ENCODE measurements around the gene ZC3H10. TPM values are rescaled to one million over a fixed set of nuclear protein-coding genes. Genes with fewer than 3 reads are reported as not detected.

ZC3H10 gene
- total RNA-seq, 2 donors from 2014 or later = 3.5 to 6.1 TPM

- Histone ChIP-seq H3K9ac (ENCODE audit: low read depth in 2 of 2, low read length in 2 of 2) (no peak overlapping the region), H3K9me3 (no peaks in the 10 kb centered on the region), H3K4me1 (no peaks in the 10 kb centered on the region), H3K36me3 (peaks cover 15% of the 10 kb centered on the region), H3K4me3 (no peak overlapping the region), H3K27me3 (no peaks in the 10 kb centered on the region), H3K27ac (no peak overlapping the region)
- intact Hi-C loops (cut with DNase I) = no loop called here
- no peak for DNase-seq
- no peak for TF ChIP-seq CTCF (IDR thresholded peaks at IDR 0.05)
These were observed 24.1 kb downstream of the ZC3H10 start for GRCh38 chr12:56141946-56142784.

GRCh38 chr12:56143217-56143616 is 25.2 kb downstream of the ZC3H10 start:
- Histone ChIP-seq H3K4me3 (no peak overlapping the region), H3K4me1 (no peaks in the 10 kb centered on the region), H3K27ac (peak overlapping the region; percentile 44), H3K9ac (ENCODE audit: low read depth in 2 of 2, low read length in 2 of 2) (no peak overlapping the region), H3K27me3 (no peaks in the 10 kb centered on the region), H3K9me3 (no peaks in the 10 kb centered on the region), H3K36me3 (peaks cover 13% of the 10 kb centered on the region)
- intact Hi-C loops (cut with DNase I) = no loop called here
- DNase-seq = no peak
- no peak for TF ChIP-seq CTCF (IDR thresholded peaks at IDR 0.05)

- Histone ChIP-seq H3K4me3 (no peak overlapping the region), H3K27ac (peak overlapping the region; percentile 44), H3K27me3 (no peaks in the 10 kb centered on the region), H3K9me3 (no peaks in the 10 kb centered on the region), H3K9ac (ENCODE audit: low read depth in 2 of 2, low read length in 2 of 2) (peak overlapping the region in 1 of 2 donors; percentile 51), H3K36me3 (peaks cover 8% of the 10 kb centered on the region), H3K4me1 (no peaks in the 10 kb centered on the region)
- intact Hi-C loops (cut with DNase I) = no loop called here
- no peak for DNase-seq
- no peak for TF ChIP-seq CTCF (IDR thresholded peaks at IDR 0.05)
These were observed 25.8 kb downstream of the ZC3H10 start for GRCh38 chr12:56143870-56144269.

GRCh38 chr12:56145217-56145616 is 27.2 kb downstream of the ZC3H10 start:
- intact Hi-C loops (cut with DNase I) = no loop called here
- Histone ChIP-seq H3K27ac (no peak overlapping the region), H3K9ac (ENCODE audit: low read depth in 2 of 2, low read length in 2 of 2) (no peak overlapping the region), H3K36me3 (peaks cover 8% of the 10 kb centered on the region), H3K4me1 (no peaks in the 10 kb centered on the region), H3K9me3 (no peaks in the 10 kb centered on the region), H3K4me3 (no peak overlapping the region), H3K27me3 (no peaks in the 10 kb centered on the region)
- no peak for TF ChIP-seq CTCF (IDR thresholded peaks at IDR 0.05)
- no peak for DNase-seq

- Histone ChIP-seq H3K27ac (peak overlapping the region; percentile 28), H3K9me3 (no peaks in the 10 kb centered on the region), H3K9ac (ENCODE audit: low read depth in 2 of 2, low read length in 2 of 2) (peak overlapping the region in 1 of 2 donors; percentile 55), H3K4me1 (peaks cover 8% of the 10 kb centered on the region), H3K27me3 (no peaks in the 10 kb centered on the region), H3K4me3 (no peak overlapping the region), H3K36me3 (peaks cover 8% of the 10 kb centered on the region)
- no peak for TF ChIP-seq CTCF (IDR thresholded peaks at IDR 0.05)
- intact Hi-C loops (cut with DNase I) = no loop called here
- DNase-seq = peak; percentile 66
These were observed 28.7 kb downstream of the ZC3H10 start for GRCh38 chr12:56146492-56147460.
